AG04450 (cell line): Measurements from ENCODE around the gene AIFM3. TPM values are rescaled to one million over a fixed set of nuclear protein-coding genes. Genes with fewer than 3 reads are reported as not detected.

ENCODE experiments used
- CTCF ChIA-PET: fragments of 300-600, 350-600 bp; formaldehyde crosslinking; extraction: SDS; loops from one replicate; lab custom pipeline; 2022; ENCODE audit warnings: antibody characterized with exemption, inconsistent platforms; lab: Charles Lee
- POLR2A ChIA-PET: fragments of 350-600 bp; formaldehyde crosslinking; extraction: SDS; loops from one replicate; lab custom pipeline; 2021; ENCODE audit warnings: antibody characterized with exemption, inconsistent platforms; lab: Yijun Ruan, JAX
- DNase-seq: peaks from one replicate; pipeline ENCODE4 v3.0.0-alpha.2; 2011; ENCODE audit warnings: low read depth, low spot score
- H3K27ac ChIP-seq: one replicate; pipeline ENCODE4 v1.5.1; 2012; ENCODE audit warnings: low read depth, low read length, control low read depth
- H3K27me3 ChIP-seq: one replicate; pipeline ENCODE4 v1.6.0; 2012; ENCODE audit warnings: low read length; ENCODE audit not compliant: control insufficient read depth, insufficient read depth
- H3K4me3 ChIP-seq: 2 replicates; pipeline ENCODE4 v1.5.1; 2011; ENCODE audit warnings: mild to moderate bottlenecking, low read depth, low read length, control low read depth
- H3K9me3 ChIP-seq: 2 replicates; pipeline ENCODE4 v1.5.1; 2012; ENCODE audit warnings: low read length; ENCODE audit not compliant: control insufficient read depth, insufficient read depth
- polyA plus RNA-seq: library from polyadenylated mRNA; depleted of rRNA; stranded (reverse); fragments of >200 nt; gene quantifications from 2 replicates; pipeline ENCODE4 v1.2.3, GENCODE V29; 2011
- TF ChIP-seq, protein P1 (sequence below): IDR thresholded peaks from 2 replicates; pipeline ENCODE4 v1.5.1; 2011; ENCODE audit warnings: low read depth, low read length, control low read depth, inconsistent platforms

Gene AIFM3
- polyA plus RNA-seq, 1 experiment, result 0.15 TPM

DNA sequence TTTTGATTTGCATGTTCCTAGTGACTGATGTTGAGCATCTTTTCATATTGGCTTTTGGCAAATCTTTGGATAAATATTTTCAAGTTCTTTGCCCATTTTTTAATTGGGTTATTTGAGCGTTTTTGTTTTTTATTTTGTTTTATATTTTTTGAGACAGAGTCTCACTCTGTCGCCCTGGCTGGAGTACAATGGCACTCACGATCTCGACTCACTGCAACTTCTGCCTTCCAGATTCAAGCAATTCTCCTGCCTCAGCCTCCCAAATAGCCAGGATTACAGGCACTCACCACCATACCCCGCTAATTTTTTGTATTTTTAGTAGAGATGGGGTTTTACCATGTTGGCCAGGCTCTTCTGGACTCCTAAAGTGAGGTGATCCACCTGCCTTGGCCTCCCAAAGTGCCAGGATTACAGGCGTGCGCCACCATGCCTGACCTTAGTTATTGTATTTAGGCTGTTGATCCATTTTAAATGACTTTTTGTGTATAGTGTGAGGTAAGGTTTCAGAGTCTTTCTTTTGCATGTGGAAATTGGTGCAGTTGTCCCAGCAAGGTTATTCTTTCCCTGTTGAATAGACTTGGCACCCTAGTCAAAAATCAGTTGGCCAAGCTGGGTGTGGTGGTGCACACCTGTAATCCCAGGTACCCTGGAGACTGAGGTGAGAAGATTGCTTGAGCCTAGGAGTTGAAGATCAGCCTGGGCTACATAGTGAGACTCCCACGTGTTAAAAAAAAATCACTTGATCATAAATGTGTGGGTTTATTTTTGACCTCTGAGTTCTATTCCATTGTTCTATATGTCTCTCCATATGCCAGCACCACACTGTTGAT is 23.7 kb upstream of the AIFM3 start:
- ChIA-PET POLR2A (interaction anchor here (0.6 to 0.7 kb wide), 3 partner anchors 27 to 85 kb away, joined by 6 to 11 read pairs (median 8); no protein-coding TSS in a partner anchor), CTCF (interaction anchor here (0.6 to 1.0 kb wide), 2 partner anchors 16 to 58 kb away, joined by 3 to 6 read pairs; no protein-coding TSS in a partner anchor)
- TF ChIP-seq, protein P1, sequence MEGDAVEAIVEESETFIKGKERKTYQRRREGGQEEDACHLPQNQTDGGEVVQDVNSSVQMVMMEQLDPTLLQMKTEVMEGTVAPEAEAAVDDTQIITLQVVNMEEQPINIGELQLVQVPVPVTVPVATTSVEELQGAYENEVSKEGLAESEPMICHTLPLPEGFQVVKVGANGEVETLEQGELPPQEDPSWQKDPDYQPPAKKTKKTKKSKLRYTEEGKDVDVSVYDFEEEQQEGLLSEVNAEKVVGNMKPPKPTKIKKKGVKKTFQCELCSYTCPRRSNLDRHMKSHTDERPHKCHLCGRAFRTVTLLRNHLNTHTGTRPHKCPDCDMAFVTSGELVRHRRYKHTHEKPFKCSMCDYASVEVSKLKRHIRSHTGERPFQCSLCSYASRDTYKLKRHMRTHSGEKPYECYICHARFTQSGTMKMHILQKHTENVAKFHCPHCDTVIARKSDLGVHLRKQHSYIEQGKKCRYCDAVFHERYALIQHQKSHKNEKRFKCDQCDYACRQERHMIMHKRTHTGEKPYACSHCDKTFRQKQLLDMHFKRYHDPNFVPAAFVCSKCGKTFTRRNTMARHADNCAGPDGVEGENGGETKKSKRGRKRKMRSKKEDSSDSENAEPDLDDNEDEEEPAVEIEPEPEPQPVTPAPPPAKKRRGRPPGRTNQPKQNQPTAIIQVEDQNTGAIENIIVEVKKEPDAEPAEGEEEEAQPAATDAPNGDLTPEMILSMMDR, result no peak

DNA sequence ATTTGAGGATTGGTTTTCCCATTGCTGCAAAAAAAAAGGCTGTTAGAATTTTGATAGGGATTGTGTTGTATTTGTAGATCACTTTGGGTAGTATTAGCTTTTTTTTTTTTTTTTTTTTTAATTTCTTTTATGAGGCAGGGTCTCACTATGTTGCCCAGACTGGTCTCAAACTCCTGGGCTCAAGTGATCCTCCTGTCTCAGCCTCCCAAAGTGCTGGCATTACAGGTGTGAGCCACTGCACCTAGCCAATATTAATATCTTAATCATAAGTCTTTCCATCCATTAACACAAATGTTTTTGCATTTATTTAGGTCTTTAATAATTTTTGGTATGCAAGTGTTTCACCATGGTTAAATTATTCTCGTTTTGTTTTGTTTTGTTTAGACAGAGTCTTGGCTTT is 23.0 kb upstream of the AIFM3 start:
- no peaks in the 10 kb centered on the region for H3K27me3 ChIP-seq

More for the DNA sequence above, 23.7 kb upstream of the AIFM3 start:
- no peak for DNase-seq
- H3K27me3 ChIP-seq, result no peaks in the 10 kb centered on the region
- H3K9me3 ChIP-seq, result no peaks in the 10 kb centered on the region
- no peak overlapping the region for H3K27ac ChIP-seq
- no peak overlapping the region for H3K4me3 ChIP-seq

DNA sequence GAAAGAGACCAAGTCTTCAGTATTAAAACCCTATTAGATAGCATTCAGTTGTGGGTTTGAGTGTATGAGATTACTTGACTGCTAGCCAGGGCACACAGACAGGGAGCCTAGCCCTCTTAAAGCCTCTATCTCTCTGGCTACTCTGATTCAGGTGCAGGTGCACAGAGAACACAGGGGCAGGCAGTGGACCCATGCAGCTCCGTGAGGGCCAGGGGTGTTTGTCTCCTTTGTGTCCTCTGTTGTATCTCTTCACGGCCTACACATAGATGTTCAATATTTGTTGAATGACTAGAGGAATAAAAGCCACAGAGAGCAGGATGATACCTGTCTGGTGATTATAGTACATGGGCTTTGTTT is 21.5 kb upstream of the AIFM3 start:
- ChIA-PET POLR2A (no interaction called here), CTCF (no interaction called here)
- Histone ChIP-seq H3K27ac (no peak overlapping the region), H3K9me3 (no peaks in the 10 kb centered on the region), H3K27me3 (no peaks in the 10 kb centered on the region), H3K4me3 (no peak overlapping the region)
- DNase-seq, result no peak
- TF ChIP-seq, protein P1, result no peak

More for the DNA sequence above, 23.0 kb upstream of the AIFM3 start:
- CTCF ChIA-PET, result interaction anchor here (0.6 to 1.0 kb wide), 2 partner anchors 16 to 58 kb away, joined by 3 to 6 read pairs; no protein-coding TSS in a partner anchor
- no peak for DNase-seq
- POLR2A ChIA-PET, result interaction anchor here (0.6 to 0.7 kb wide), 3 partner anchors 27 to 84 kb away, joined by 6 to 11 read pairs (median 8); no protein-coding TSS in a partner anchor
- H3K27ac ChIP-seq, result no peak overlapping the region
- TF ChIP-seq, protein P1, result no peak
- no peak overlapping the region for H3K4me3 ChIP-seq
- H3K9me3 ChIP-seq, result no peaks in the 10 kb centered on the region

DNA sequence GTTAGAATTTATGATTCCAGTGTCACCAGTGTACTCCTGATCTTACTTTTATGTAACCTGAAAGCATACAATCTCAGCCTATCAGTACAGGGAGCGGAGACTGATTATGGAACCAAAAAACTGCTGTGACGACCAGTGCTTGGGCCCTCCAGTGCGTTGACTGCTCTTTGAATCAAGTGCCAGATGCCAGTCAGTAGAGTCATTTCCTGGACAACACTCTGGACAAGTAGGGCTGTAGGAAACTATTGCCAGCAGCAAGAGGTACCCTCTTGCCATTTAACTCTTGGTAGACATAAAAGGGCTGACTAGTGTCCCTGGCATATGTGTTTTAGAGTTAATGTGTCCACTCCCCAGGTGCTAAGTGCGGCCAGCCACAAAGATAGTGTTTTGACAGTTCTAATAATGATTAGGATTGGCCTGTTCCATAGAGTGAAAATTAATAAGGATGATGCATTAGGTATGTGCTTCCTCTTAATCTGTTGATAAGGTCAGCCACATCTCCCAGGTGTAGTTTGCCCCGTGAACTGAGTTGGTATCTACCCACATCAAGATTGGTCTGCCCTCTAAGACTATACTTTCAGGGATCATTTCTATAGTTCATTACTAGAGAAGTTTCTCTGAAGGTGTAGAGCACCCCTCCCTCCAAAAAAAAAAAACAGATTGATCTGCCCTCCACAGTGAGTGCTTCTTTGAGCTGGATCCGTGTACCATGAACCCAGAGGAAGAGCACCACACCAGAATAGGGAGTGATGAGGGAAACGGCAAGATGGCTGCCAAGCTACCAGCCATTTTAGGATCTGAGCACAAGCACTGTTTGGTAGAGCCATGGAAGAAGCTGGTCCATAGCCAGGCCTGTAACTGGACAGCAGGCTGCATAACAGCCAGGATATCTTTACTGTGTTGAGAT is 20.7 kb upstream of the AIFM3 start:
- no peaks in the 10 kb centered on the region for H3K9me3 ChIP-seq
- no peak overlapping the region for H3K27ac ChIP-seq
- TF ChIP-seq, protein P1, result no peak
- ChIA-PET CTCF (interaction anchor here (1.6 kb wide), 1 partner anchor 30 kb away, joined by 5 read pairs; no protein-coding TSS in a partner anchor), POLR2A (no interaction called here)
- H3K27me3 ChIP-seq, result no peaks in the 10 kb centered on the region
- H3K4me3 ChIP-seq, result no peak overlapping the region
- no peak for DNase-seq
